ENCODE results near the gene FBXO21. TPM values are rescaled to one million over a fixed set of nuclear protein-coding genes. Genes with fewer than 3 reads are reported as not detected.

FBXO21 gene
- total and polyA plus RNA-seq, 2 experiments from 2014 or later: 46.3 to 84.2 TPM

GRCh38 chr12:117152793-117153775 lies 37.2 kb downstream of the FBXO21 start:
- Histone ChIP-seq H3K4me2 (no peak overlapping the region), H3K27ac (ENCODE audit: low read depth) (no peak overlapping the region), H3K4me3 (no peak overlapping the region), H3K79me2 (replicated peaks; ENCODE audit: insufficient read depth) (no peaks in the 10 kb centered on the region; the same call in 1 of the 2 replicates), H3K9me2 (ENCODE audit: insufficient read depth) (no peaks in the 10 kb centered on the region), H3K4me1 (ENCODE audit: insufficient read depth) (0 out of 2 replicates have a peak, but pooled peaks cover 8% of the 10 kb centered on the region), H3K36me3 (ENCODE audit: insufficient read depth) (peaks cover 33% of the 10 kb centered on the region), H4K20me1 (replicated peaks; ENCODE audit: insufficient read depth) (peaks cover 15% of the 10 kb centered on the region), H3K27me3 (ENCODE audit: insufficient read depth) (no peaks in the 10 kb centered on the region), H3F3A (replicated peaks; ENCODE audit: low read depth) (0 out of 2 replicates have a peak, but pooled peaks cover 7% of the 10 kb centered on the region), H2AFZ (no peak overlapping the region)
- Mint-ChIP-seq H3K27me3 (ENCODE audit: insufficient read depth, low read depth, poor library complexity) (peaks cover 11% of the 10 kb centered on the region), H3K9me3 (no peaks in the 10 kb centered on the region; the same call in 2 of the 3 replicates), H3K4me3 (no peak overlapping the region), H3K27ac (no peak overlapping the region), H3K36me3 (ENCODE audit: low read depth) (peaks cover 78% of the 10 kb centered on the region), H3K4me1 (peaks cover 22% of the 10 kb centered on the region)
- DNase-seq (ENCODE audit: low spot score) (no peak), ATAC-seq (no peak)
- TF ChIP-seq EZH2phosphoT487 (IDR thresholded peaks at IDR 0.05; ENCODE audit: unreplicated experiment): no peak
- no peak for TF ChIP-seq STAT1 (IDR thresholded peaks at IDR 0.05; ENCODE audit: unreplicated experiment)
- TF ChIP-seq EZH2 (IDR thresholded peaks at IDR 0.05; ENCODE audit: low read depth, unreplicated experiment): no peak
- TF ChIP-seq, protein P1, sequence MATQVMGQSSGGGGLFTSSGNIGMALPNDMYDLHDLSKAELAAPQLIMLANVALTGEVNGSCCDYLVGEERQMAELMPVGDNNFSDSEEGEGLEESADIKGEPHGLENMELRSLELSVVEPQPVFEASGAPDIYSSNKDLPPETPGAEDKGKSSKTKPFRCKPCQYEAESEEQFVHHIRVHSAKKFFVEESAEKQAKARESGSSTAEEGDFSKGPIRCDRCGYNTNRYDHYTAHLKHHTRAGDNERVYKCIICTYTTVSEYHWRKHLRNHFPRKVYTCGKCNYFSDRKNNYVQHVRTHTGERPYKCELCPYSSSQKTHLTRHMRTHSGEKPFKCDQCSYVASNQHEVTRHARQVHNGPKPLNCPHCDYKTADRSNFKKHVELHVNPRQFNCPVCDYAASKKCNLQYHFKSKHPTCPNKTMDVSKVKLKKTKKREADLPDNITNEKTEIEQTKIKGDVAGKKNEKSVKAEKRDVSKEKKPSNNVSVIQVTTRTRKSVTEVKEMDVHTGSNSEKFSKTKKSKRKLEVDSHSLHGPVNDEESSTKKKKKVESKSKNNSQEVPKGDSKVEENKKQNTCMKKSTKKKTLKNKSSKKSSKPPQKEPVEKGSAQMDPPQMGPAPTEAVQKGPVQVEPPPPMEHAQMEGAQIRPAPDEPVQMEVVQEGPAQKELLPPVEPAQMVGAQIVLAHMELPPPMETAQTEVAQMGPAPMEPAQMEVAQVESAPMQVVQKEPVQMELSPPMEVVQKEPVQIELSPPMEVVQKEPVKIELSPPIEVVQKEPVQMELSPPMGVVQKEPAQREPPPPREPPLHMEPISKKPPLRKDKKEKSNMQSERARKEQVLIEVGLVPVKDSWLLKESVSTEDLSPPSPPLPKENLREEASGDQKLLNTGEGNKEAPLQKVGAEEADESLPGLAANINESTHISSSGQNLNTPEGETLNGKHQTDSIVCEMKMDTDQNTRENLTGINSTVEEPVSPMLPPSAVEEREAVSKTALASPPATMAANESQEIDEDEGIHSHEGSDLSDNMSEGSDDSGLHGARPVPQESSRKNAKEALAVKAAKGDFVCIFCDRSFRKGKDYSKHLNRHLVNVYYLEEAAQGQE (IDR thresholded peaks at IDR 0.05; ENCODE audit: unreplicated experiment): no peak
- no peak for TF ChIP-seq ZNF462 (CRISPR knock-in tag; IDR thresholded peaks at IDR 0.05)
- TF ChIP-seq ZNF331 (CRISPR knock-in tag; IDR thresholded peaks at IDR 0.05; ENCODE audit: low read depth): no peak
- no peak for TF ChIP-seq JUNB (IDR thresholded peaks at IDR 0.05; ENCODE audit: unreplicated experiment)
- TF ChIP-seq ETS1 (IDR thresholded peaks at IDR 0.05): no peak
